GM23248 (cell line): Measurements from ENCODE around the gene UROC1. TPM values are rescaled to one million over a fixed set of nuclear protein-coding genes. Genes with fewer than 3 reads are reported as not detected.

Source experiments
- DNase-seq: peaks from one replicate; pipeline ENCODE4 v3.0.0-alpha.2; 2015
- H2AFZ ChIP-seq: fragments of 200-600 bp; sonication (generic); 2 replicates; pipeline ENCODE4 v1.6.1; 2016; ENCODE audit warnings: antibody characterized with exemption
- H3F3A ChIP-seq: fragments of 200-600 bp; sonication (generic); 2 replicates; pipeline ENCODE4 v1.6.1; 2016; ENCODE audit warnings: mild to moderate bottlenecking, antibody characterized with exemption, mixed run types; ENCODE audit not compliant: insufficient read depth
- H3K27ac ChIP-seq: fragments of 200-600 bp; sonication (generic); 2 replicates; pipeline ENCODE4 v1.5.1; 2016; ENCODE audit warnings: mild to moderate bottlenecking
- H3K27me3 ChIP-seq: fragments of 200-600 bp; sonication (generic); replicated peaks from 2 replicates; pipeline ENCODE4 v1.6.1; 2016; ENCODE audit warnings: mild to moderate bottlenecking; ENCODE audit not compliant: insufficient read depth
- H3K36me3 ChIP-seq: fragments of 200-600 bp; sonication (generic); 2 replicates; pipeline ENCODE4 v1.6.1; 2016; ENCODE audit warnings: low read depth, mild to moderate bottlenecking
- H3K4me1 ChIP-seq: fragments of 200-600 bp; sonication (generic); 2 replicates; pipeline ENCODE4 v1.6.1; 2016; ENCODE audit warnings: mild to moderate bottlenecking; ENCODE audit not compliant: insufficient read depth
- H3K4me2 ChIP-seq: fragments of 200-600 bp; sonication (generic); one replicate; pipeline ENCODE4 v1.6.1; 2016; ENCODE audit warnings: mild to moderate bottlenecking; ENCODE audit not compliant: unreplicated experiment
- H3K4me3 ChIP-seq: fragments of 200-600 bp; sonication (generic); 2 replicates; pipeline ENCODE4 v1.5.1; 2016; ENCODE audit warnings: mild to moderate bottlenecking
- H3K79me2 ChIP-seq: fragments of 200-600 bp; sonication (generic); 2 replicates; pipeline ENCODE4 v1.6.1; 2016; ENCODE audit warnings: mild to moderate bottlenecking; ENCODE audit not compliant: insufficient read depth
- H3K9ac ChIP-seq: fragments of 200-600 bp; sonication (generic); 2 replicates; pipeline ENCODE4 v1.6.1; 2016; ENCODE audit warnings: mild to moderate bottlenecking
- H3K9me2 ChIP-seq: fragments of 200-600 bp; sonication (generic); 2 replicates; pipeline ENCODE4 v1.6.1; 2016; ENCODE audit warnings: mixed run types, mild to moderate bottlenecking, moderate library complexity; ENCODE audit not compliant: insufficient read depth
- H3K9me3 ChIP-seq: fragments of 200-600 bp; sonication (generic); one replicate; pipeline ENCODE4 v1.6.1; 2017; ENCODE audit warnings: low read depth
- H4K20me1 ChIP-seq: fragments of 200-600 bp; sonication (generic); 2 replicates; pipeline ENCODE4 v1.6.0; 2016; ENCODE audit not compliant: insufficient read depth
- EZH2 ChIP-seq: fragments of 200-600 bp; sonication (generic); IDR thresholded peaks from 2 replicates; pipeline ENCODE4 v1.6.1; 2018; ENCODE audit warnings: antibody characterized with exemption, mild to moderate bottlenecking; ENCODE audit not compliant: insufficient read depth, poor library complexity, severe bottlenecking
- EZH2phosphoT487 ChIP-seq: fragments of 200-600 bp; sonication (generic); IDR thresholded peaks from 2 replicates; pipeline ENCODE4 v1.6.1; 2018; ENCODE audit warnings: antibody characterized with exemption, moderate library complexity, mild to moderate bottlenecking, low read depth; ENCODE audit not compliant: insufficient read depth
- WGBS, 2 experiments: methylation state at CpG; one replicate each; pipeline ENCODE4 v1.1.6; 2015 to 2017; ENCODE audit warnings: low lambda C conversion rate in 2 of 2, low coverage in 1 of 2; ENCODE audit errors: missing lambda C conversion rate in 2 of 2; 5-methylcytosine and 5-hydroxymethylcytosine counted together
- in situ Hi-C: fragments of 300-500 bp; cut with MboI; formaldehyde crosslinking; loops from 2 replicates; pipeline ENCODE4 v1.15.0; 2020
- polyA plus RNA-seq: library from polyadenylated mRNA; unstranded; fragments of >200 nt; fragmentation: Nextera tagmentation; extraction: Ambion mirVana; gene quantifications from 2 replicates; pipeline ENCODE4 v1.2.1, GENCODE V29; 2016
- total RNA-seq: library from RNA; depleted of rRNA; stranded (reverse); fragments of >200 nt; shearing (Covaris generic); gene quantifications from 2 replicates; pipeline ENCODE4 v1.2.3, GENCODE V29; 2014

UROC1 gene
- total and polyA plus RNA-seq, 2 experiments from 2014 or later, result not detected

- Histone ChIP-seq H3K4me3 (peak within 1 kb of the TSS; percentile 60), H3K79me2 (no peaks in the 10 kb centered on the region), H2AFZ (peak within 1 kb of the TSS; percentile 40), H3K9ac (no peak within 1 kb of the TSS), H3K4me1 (no peaks in the 10 kb centered on the region), H4K20me1 (no peaks in the 10 kb centered on the region), H3K4me2 (peak within 1 kb of the TSS; percentile 60), H3K9me3 (no peaks in the 10 kb centered on the region), H3K27ac (no peak within 1 kb of the TSS), H3K9me2 (no peaks in the 10 kb centered on the region), H3K36me3 (no peaks in the 10 kb centered on the region), H3K27me3 (0 out of 2 replicates have a peak, but pooled peaks cover 14% of the 10 kb centered on the region), H3F3A (no peaks in the 10 kb centered on the region)
- 2 to 5% methylated on average over 31 to 55 of the region's 56 CpGs for WGBS, 2 experiments
- in situ Hi-C loops, result no loop called here
- peak; percentile 79 for DNase-seq
- no peak for TF ChIP-seq EZH2phosphoT487
- no peak for TF ChIP-seq EZH2
Observed at GRCh38 chr3:126523745-126524428, 6.3 kb upstream of the UROC1 start, which contains the start of gene CHST13. CHST13 (plus strand) TSS chr3:126524155; CDS start chr3:126524333, 178 bp downstream.

GRCh38 chr3:126522363-126522788 is 4.8 kb upstream of the UROC1 start:
- no peak overlapping the region for H3K4me3 ChIP-seq
- in situ Hi-C loops, result no loop called here
- WGBS, 2 experiments, result 0 to 2% methylated on average over 6 of the region's 6 CpGs
- no peak overlapping the region for H3K9ac ChIP-seq
- no peaks in the 10 kb centered on the region for H3K4me1 ChIP-seq
- no peaks in the 10 kb centered on the region for H3K79me2 ChIP-seq
- H3K9me2 ChIP-seq, result no peaks in the 10 kb centered on the region
- no peak overlapping the region for H2AFZ ChIP-seq
- H3K27me3 ChIP-seq, result 0 out of 2 replicates have a peak, but pooled peaks cover 20% of the 10 kb centered on the region
- no peaks in the 10 kb centered on the region for H3K9me3 ChIP-seq
- no peaks in the 10 kb centered on the region for H4K20me1 ChIP-seq
- no peaks in the 10 kb centered on the region for H3K36me3 ChIP-seq
- peak; percentile 68 for DNase-seq
- H3K4me2 ChIP-seq, result no peak overlapping the region
- no peak for TF ChIP-seq EZH2
- TF ChIP-seq EZH2phosphoT487, result no peak
- no peaks in the 10 kb centered on the region for H3F3A ChIP-seq
- H3K27ac ChIP-seq, result no peak overlapping the region

DNA sequence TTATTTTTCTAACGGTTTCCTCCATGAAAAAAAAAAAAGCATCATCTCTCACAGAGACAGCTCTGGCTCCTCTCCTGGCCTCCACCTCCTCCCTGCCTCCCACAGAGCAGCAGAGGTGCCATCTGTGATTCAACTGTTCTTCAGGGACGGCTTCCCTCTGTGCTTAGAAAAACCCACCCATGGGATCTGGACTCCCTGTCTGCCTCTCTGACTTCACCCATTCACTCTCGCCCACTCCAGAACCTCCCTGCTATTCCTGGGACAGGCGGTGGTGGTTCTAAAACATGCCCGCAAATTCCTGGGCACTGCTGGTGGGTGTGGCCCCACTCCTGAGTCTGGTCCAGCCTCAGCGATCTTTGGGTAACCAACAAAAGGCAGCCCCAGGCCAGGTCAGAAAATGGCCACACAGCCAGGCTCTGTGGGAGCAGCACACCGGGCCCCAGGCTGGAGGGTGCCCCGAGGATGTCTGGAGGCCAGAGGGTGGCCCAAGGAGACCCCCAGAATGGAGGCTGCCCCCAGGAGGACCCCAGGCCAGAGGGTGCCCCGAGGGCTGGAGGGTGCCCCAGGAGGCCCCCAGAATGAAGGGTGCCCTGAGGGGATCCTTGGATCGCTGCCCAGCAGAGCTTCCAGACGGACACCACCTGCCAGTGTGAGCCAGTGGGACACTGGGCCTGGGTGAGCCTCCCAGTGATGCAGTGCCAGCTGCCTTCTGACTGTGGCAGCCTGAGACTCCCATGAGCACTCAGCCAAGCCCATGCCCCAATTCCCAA is 3.7 kb upstream of the UROC1 start:
- TF ChIP-seq EZH2phosphoT487 (no peak), EZH2 (no peak)
- no peak overlapping the region for H2AFZ ChIP-seq
- in situ Hi-C loops, result no loop called here

GRCh38 chr3:126519506-126520455 is 2.2 kb upstream of the UROC1 start:
- H3K79me2 ChIP-seq, result no peaks in the 10 kb centered on the region
- no peaks in the 10 kb centered on the region for H3K9me3 ChIP-seq
- H3K27ac ChIP-seq, result no peak overlapping the region
- H3K4me2 ChIP-seq, result no peak overlapping the region
- no peaks in the 10 kb centered on the region for H3F3A ChIP-seq
- H3K27me3 ChIP-seq, result 0 out of 2 replicates have a peak, but pooled peaks cover 20% of the 10 kb centered on the region
- no peaks in the 10 kb centered on the region for H4K20me1 ChIP-seq
- no peaks in the 10 kb centered on the region for H3K4me1 ChIP-seq
- in situ Hi-C loops, result no loop called here
- H3K4me3 ChIP-seq, result no peak overlapping the region
- TF ChIP-seq EZH2 (no peak), EZH2phosphoT487 (no peak)
- H3K9me2 ChIP-seq, result no peaks in the 10 kb centered on the region
- no peak overlapping the region for H2AFZ ChIP-seq
- DNase-seq, result no peak
- WGBS, 2 experiments, result 69 to 73% methylated on average over 10 of the region's 10 CpGs
- H3K9ac ChIP-seq, result no peak overlapping the region
- no peaks in the 10 kb centered on the region for H3K36me3 ChIP-seq

More for the DNA sequence above, 3.7 kb upstream of the UROC1 start:
- Histone ChIP-seq H3F3A (no peaks in the 10 kb centered on the region), H3K4me2 (no peak overlapping the region), H3K36me3 (no peaks in the 10 kb centered on the region), H3K27me3 (0 out of 2 replicates have a peak, but pooled peaks cover 20% of the 10 kb centered on the region), H4K20me1 (no peaks in the 10 kb centered on the region), H3K9me3 (no peaks in the 10 kb centered on the region), H3K79me2 (no peaks in the 10 kb centered on the region), H3K4me3 (no peak overlapping the region), H3K27ac (no peak overlapping the region), H3K4me1 (no peaks in the 10 kb centered on the region), H3K9me2 (no peaks in the 10 kb centered on the region), H3K9ac (no peak overlapping the region)
- 45 to 54% methylated on average over 10 to 11 of the region's 11 CpGs for WGBS, 2 experiments
- peak; percentile 30 for DNase-seq
